ENCODE measurements around the gene DPH2.

The DPH2 gene

DNA sequence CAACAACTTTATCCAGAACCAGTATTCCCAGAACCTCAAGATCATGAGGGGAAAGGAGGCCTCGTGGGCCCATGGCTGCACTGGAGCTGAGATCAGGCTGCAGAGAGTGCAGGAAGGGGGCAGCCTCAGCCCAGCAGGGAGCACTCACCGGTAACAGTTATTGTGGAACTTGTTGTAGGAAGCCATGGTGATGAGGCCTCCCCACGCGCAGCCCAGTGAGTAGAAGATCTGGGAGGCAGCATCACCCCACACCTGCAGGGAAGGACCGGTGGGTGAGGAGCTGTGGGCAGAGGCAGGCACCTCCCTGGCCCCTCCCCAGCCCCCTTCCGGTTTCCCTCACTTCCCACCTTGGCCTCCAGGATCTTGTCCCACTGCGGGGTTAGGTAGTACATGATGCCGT, 32.4 kb downstream of the DPH2 start:
- DNase-seq: no peak

- no peak for DNase-seq
These were observed 32.9 kb downstream of the DPH2 start for GRCh38 chr1:44002606-44003157.

- DNase-seq: no peak
These were observed 38.4 kb downstream of the DPH2 start for GRCh38 chr1:44008259-44008658.

- DNase-seq: no peak
These were observed 41.2 kb downstream of the DPH2 start for GRCh38 chr1:44010935-44011471.

DNA sequence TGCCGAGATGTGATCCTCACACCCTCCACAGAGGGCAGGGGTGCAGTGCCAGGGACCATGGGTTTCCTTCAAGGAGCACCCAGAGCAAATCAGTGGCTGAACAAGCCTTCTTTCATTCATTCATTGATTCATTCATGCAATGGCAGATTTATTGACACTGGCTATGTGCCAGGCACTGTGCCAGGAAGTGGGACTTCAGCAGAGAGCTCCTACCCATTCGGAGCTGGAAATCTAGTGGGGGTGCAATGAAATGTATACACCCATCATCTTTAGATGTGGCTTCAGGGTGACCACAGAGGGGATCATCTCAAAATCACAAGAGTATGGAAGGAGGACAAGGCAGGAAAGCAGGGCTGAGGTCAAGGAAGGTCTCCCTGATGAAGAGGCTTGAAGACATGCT, 42.6 kb downstream of the DPH2 start:
- DNase-seq: no peak

DNA sequence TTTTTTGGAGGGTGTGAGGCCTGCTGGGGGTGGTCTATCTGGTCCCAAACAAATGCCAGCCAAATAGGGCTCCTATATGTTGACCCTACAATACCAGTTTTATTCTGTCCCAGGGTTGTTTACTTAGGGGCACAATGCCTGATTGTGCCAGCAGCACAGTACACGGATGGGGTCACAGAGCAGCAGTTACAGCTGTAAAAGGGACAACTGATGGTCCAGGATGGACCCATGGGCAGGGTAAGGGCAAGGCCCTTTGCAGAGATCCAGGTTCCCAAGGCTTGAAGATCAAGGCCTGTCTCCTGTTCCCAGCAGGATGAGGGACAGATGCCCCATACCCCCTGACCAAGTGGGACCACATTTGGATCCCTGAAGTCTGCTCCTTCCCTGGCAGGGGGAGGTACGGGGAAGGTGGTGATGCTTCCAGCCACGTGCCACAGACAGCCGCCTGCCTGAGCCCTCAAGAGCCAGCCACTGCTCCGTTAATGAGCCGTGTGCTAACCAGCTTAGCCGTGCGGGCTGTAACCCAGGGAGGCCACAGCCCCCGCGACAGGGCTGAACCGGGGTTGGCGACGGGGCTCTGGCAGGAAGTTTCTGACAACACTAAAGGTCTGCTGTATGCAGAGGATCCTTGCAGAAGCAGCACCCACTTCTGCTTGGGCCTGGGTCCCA, 43.3 kb downstream of the DPH2 start:
- DNase-seq: no peak

DNA sequence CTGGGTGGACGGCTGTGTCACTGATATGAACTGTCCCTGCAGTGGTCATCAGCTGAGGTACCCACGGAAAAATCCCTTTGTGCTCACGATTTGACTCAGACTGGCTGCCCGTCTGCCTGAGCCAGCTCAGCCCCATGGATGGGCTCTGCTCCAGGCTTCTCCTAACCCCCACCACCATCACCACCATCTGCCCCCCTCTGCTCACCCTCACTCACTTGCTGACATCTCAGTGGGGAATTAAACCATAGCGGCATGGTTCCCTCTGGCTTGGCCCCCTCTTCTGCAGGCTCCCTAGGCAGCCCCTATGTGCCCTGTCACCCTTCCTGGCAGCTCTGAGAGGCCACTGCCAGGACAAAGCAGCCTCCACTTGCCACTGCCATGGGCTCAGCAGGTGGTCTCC, 44.1 kb downstream of the DPH2 start:
- no peak for DNase-seq

DNA sequence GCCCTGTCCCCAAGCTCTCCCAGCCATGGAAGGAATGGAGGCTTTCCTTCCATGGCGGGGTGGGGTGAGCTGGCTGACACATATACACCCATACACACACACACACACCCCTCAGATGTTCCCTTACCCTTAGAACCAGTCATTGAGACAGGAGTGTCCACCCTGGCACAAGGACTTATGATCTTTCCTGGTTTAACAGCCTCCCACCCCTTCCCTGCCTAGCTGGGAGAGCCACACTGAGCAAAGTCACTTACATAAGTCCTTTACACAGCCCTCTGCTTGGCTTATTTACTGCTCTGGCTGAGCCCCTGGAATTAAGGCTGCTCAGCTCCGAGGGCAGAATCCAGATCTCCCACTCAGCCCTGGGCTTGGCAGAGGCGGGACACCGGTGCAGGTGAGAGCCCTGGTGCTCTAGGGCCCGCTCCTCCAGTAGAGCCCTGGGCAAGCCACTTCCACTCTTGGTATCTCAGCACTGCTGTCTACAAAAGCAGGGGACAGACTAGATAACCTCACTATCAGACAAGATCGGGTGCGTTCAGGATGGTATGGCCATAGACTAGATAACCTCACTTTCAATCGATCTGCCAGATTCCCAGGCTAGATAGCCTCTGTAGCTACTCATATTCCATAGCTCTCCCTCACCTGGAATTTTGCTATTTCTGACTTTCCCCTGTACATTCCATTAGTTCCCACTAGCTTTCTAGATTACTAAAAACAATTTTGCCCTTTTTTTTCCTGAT, 44.7 kb downstream of the DPH2 start:
- DNase-seq: no peak

DNA sequence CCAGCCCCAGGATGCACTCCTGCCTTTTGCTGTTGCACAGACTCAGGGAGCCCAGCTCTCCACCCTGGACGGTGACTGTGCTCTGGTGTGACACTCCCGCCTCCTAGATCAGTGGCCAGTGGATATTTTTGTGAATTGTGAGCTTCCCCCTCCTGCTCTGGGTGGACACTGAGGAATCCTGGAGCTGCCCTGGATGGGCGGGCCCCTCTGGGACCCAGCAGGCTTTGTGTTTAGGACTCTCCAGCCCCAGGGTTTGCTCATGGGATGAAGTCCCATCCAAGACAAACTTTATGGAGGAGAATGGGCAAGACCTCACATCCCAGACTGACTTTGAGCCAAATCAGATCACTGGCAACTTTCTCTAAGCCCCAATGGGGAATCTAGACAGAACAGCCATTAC, 45.4 kb downstream of the DPH2 start:
- no peak for DNase-seq

DNA sequence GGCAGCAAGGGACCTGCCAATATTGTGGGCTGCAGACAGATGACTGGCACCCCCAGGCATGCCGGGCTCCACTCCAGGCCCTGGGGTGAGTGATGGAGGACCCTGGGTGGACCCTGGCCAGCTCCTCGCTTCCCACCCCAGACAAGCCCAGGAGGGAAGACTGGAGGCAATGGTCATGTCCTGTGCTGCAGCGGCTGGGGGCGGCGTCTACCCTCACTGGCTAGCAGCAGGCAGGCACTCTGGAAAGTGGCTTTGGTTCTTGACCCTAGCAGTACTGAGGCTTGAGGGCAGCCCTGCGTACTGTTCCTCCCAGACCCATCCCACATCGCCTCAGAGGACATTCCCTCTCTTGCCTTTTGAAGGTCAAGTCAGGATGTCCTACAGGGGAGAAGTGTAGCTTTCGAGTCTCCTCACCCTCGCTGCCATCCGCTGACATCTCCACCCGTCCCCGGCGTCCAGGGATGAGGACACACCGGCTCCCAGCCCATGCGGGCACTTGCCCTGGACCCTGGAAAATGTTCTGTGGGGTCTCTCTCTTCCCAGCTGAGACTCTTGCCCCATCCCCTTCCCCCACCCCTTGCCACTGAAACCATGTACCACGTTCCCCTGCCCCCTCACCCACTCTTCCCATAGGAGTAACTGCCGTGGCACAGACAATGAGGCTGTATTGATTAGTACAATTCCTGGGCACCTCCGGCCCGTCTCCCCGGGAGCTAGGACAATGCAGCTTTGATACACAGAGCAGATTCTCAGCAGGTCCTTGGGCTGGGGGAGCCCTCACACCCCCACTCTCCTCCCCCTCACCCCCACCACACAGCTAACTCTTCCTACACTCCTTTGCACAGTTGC, 46.5 kb downstream of the DPH2 start:
- no peak for DNase-seq

GRCh38 chr1:44016890-44017400, 47.1 kb downstream of the DPH2 start:
- DNase-seq: no peak

GRCh38 chr1:44019466-44019948, 49.7 kb downstream of the DPH2 start:
- DNase-seq: no peak

DNA sequence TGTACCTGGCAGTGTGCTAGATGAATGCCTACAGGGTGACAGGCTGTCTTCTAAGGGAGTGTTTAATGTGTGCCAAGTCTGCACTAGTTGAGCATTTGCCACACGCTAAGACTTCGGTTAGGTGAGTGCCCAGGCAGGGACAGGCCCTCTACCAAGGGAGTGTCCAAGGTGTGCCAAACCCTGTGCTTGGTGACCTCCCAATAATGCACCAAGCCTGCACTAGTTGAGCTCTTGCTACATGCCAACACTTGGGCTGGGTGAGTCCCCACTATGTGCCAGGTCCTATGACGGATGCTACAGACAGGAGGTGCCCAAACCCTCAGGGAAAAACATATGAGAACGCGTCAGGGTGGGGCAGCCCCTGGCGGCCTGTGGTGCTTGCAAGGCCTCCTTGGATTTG, 50.7 kb downstream of the DPH2 start:
- DNase-seq: no peak

- DNase-seq: no peak
These were observed 51.3 kb downstream of the DPH2 start for GRCh38 chr1:44021156-44021555.

- no peak for DNase-seq
These were observed 51.9 kb downstream of the DPH2 start for GRCh38 chr1:44021581-44022321.
